ENCODE results near the gene KNTC1. TPM values are rescaled to one million over a fixed set of nuclear protein-coding genes. Genes with fewer than 3 reads are reported as not detected.
"Not testable (repeated sequence)": the region's sequence is repeated elsewhere in the genome, so short reads cannot be mapped to it uniquely, and the experiment has no call there.

The KNTC1 gene
- total RNA-seq, 1 donor from 2014 or later = 8.5 TPM

DNA sequence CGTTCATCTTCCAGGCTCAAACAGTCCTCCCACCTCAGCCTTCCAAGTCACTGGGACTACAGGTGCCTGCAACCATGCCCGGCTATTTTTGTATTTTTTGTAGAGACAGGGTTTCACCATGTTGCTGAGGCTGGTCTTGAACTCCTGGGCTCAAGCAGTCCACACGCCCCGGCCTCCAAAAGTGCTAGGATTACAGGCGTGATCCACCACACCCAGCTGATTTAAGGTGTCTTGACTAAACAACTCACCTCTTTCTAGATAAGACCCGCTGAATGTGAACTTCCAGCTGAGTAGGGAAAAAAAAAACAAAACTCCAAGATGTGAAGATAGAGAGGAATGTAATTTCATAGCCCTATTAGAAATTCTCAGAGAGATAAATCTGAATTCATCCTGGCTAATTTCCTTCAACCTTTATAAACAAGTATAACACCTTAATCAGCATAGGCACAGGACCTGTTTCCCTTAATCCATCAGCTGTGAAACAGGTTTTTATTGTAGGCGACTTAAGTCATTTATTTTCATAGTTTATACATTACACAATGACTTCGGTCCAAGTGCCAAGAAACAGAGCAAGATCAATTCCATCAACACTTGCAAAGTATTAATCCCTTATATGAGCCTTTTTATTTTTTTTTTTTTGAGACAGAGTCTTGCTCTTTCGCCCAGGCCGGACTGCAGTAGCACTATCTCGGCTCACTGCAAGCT, 124.6 kb downstream of the KNTC1 start:
- no peak for DNase-seq (ENCODE audit: low spot score)

DNA sequence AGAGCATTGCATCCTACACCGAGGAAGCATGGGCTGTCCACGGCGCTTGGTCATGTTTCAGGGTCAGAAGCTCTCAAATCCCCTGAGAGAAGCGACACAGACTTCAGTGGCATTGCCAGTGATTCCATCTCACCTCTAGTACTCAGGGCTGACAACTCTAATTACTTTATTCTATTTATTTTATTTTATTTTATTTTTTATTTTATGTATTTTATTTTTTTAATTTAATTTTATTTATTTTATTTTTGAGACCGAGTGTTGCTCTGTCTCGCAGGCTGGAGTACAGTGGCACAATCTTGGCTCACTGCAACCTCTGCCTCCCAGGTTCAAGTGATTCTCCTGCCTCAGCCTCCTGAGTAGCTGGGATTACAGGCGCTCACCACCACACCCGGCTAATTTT, 126.2 kb downstream of the KNTC1 start:
- not testable (repeated sequence) for DNase-seq (ENCODE audit: low spot score)

DNA sequence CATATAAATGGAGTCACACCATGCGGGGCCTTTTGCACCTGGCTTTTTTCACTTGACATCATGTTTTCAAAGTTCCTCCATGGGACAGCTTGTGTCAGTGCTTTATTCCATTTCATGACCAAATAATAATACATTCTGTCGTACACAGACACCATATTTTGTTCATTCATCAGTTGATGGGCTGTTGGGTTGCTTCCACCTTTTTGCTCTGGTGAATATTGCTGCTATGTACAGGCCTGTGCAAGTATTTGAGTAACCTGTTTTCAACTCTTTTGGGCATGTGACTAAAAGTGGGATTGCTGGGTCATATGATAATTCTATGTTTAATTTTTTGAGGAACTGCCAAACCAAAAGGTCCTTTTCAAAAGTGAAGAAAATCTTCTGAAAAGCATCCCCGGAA, 129.2 kb downstream of the KNTC1 start:
- DNase-seq (ENCODE audit: low spot score) = no peak

DNA sequence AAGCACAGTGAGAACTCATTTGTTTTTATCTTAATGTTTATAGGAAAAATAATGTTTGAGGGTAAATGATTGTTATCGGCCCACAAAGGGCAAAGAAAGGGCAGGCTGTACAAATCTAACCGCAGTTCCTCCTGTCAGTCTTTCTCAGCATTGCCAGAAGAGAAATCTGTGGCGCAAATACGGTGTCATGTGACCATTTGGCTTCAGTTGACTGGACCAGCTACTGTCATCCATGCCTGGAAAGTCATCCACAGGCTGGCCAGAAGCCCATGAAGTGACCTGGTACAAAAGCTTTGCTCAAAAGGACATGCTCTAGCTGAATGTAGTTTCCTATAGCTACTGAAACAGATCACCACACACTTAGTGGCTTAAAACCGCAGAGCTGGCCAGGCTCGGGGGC, 132.5 kb downstream of the KNTC1 start:
- no peak for DNase-seq (ENCODE audit: low spot score)

DNA sequence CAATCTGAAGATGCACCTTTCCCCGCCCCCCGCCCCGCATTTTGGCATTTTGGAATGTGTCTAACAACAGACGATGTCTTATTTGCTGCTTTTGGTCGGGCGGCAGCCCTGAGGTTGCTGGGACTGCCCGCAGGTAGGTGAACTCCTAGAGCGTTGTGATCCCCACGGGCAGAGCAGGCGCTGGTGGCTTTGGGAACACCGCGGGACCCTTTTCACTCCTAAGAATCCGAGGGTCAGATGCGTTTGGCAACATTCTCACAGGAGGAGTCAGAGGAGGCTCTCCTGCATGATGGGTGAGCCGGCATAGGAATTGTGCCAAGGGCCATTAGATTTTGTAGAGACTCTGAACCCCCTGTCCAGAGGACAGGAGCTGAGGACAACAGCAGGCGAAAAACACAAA, 134.2 kb downstream of the KNTC1 start:
- no peak for DNase-seq (ENCODE audit: low spot score)

DNA sequence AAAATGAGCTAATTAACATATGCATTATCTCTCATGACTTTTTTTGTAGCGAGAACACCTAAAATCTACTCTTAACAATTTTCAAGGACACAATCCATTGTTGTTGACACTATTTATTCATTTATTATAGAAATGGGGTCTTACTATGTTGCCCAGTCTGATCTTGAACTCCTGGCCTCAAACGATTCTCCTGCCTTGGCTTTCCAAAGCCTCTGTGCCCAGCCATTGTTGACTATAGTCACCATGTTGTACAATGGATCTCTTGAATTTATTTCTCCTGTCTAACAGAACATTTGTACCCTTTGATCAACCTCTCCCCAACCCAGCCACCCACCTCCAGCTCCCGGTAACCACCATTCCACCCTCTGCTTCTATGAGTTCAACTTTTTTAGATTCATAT, 134.9 kb downstream of the KNTC1 start:
- no peak for DNase-seq (ENCODE audit: low spot score)

DNA sequence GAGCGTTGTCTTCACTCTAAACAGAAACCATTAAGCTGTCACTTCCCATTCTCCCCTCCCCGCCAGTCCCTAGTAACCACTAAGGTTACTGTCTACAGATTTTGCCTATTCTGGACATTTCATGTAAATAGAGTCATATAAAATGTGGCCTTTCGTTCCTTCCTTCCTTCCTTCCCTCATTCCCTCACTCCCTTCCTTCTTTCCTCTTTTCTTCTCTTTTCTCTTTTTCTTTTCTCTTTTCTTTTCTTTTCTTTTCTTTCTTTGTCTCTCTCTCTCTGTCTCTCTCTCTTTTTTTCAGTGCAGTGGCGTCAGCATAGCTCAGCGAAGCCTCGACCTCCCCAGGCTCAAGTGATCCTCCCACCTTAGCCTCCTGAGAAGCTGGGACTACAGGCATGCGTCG, 138.3 kb downstream of the KNTC1 start:
- DNase-seq (ENCODE audit: low spot score) = no peak

DNA sequence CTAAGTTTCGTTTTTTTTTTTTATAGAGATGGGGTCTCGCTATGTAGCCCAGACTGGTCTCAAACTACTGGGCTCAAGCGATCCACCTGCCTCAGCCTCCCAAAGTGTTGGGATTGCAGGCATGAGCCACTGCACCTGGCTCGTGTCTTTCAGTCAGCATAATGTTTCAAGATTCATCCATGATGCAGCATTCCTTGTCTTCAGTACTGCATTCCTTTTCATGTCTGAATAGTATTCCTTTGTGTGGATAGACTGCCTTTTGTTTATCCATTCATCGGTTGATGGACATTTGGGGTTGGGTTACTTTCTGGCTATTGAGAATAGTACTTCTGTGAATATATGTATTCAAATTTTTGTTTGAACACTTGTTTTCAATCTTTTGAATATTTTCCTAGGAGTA, 138.7 kb downstream of the KNTC1 start:
- no peak for DNase-seq (ENCODE audit: low spot score)

DNA sequence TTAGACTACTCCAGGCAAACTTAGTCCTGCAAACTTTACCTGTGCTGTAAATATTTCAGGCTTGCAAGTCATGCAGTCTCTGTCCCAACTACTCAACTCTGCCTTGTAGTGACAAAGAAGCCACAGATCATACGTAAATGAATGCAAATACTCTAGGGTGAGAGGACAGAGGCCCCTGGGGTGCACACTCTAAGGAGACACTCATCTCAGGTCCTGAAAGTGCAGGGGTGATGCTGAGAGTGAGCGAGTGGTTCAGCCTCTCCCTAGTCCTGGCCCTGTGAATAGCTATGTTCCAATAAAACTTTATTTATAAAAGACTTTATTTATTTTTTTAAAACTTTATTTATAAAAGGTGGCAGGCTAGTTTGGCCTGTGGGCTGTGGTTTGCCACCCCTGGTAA, 141.2 kb downstream of the KNTC1 start:
- no peak for DNase-seq (ENCODE audit: low spot score)

DNA sequence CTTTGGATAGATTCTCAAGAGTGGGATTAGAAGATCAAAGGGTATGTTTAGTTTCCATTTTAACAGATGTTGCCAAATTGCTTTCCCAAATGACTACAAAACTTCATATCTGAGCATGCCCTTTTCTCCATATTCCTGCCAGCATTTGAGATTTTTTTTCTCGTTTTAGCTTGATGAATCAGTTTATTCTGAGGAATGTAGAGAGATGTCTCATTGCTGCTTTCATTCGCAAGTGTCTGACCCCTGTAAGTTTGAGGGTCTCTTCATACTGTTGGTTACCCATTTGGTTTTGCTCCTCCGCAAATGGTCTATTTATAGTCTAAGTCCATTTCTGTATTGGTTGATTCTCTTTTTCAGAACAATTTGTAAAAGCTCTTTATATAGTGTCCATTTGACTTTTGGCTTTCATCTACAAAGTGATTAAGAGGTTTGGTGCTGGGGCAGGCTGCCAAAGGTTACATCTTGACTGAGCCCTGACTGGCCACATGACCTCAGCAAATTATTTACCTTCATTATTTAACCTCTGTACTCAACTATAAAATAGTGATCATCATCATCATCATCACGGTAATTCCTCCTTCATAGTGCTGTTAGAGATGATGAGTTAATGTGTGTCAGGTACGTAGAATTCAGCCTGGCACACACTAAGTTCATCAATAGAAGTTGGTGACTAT, 142.5 kb downstream of the KNTC1 start:
- DNase-seq (ENCODE audit: low spot score) = no peak

DNA sequence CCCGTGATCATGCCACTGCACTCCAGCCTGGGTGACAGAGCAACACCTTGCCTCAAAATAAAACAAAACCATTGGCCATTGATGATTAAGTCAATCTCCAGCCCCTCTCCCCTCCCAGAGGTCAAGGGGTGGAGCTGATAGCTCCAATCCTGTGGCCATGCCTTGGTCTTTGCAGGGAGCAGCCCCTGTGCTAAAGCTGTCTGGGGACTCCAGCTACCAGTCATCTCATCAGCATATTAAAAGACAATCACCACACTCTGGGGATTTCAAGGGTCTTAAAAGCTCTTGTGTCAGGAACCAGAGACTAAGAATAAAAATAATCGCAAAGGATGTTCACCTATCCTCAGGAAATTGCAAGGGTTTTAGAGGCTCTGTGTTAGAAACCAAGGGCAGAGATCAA, 145.5 kb downstream of the KNTC1 start:
- DNase-seq (ENCODE audit: low spot score) = no peak

Other genes starting within 250 kb of the KNTC1 start
- 99.9 TPM for gene CLIP1, start 104.6 kb upstream of the KNTC1 start, total RNA-seq
- 14.9 TPM for gene ZCCHC8, start 26.3 kb upstream of the KNTC1 start, total RNA-seq
- 55.2 TPM for gene RSRC2, start 313 bp upstream of the KNTC1 start, total RNA-seq
- 33.6 TPM for gene HCAR2, start 176.1 kb downstream of the KNTC1 start, total RNA-seq
- gene HCAR3, start 189.6 kb downstream of the KNTC1 start, total RNA-seq = 7.2 TPM
- gene HCAR1, start 203.6 kb downstream of the KNTC1 start, total RNA-seq = 6.1 TPM
- gene DENR, start 225.6 kb downstream of the KNTC1 start, total RNA-seq = 35.1 TPM
- 0.35 TPM for gene CCDC62, start 247.3 kb downstream of the KNTC1 start, total RNA-seq

All from mesenteric fat pad (tissue), 1 donor.